T-helper 1 cell treated with Interleukin-12 subunit alpha and Interleukin-12 subunit beta and Interleukin-4 antibody, amounts not matched to agents 30 ng/mL and 1 ng/mL, for 36 hours (primary cell): ENCODE measurements around the gene CTSD. TPM values are rescaled to one million over a fixed set of nuclear protein-coding genes. Genes with fewer than 3 reads are reported as not detected.
"Not testable (repeated sequence)": the region's sequence is repeated elsewhere in the genome, so short reads cannot be mapped to it uniquely, and the experiment has no call there.

Experiments used
- intact Hi-C: fragments of 100-400 bp; cut with micrococcal nuclease; formaldehyde crosslinking; loops from one replicate; pipeline ENCODE4 v1.15.1; 2024
- total RNA-seq: library from RNA; stranded (reverse); gene quantifications from 2 replicates; pipeline ENCODE4 v1.2.3, GENCODE V29; 2022

Gene CTSD
- 209 and 218 TPM in 2 replicates for total RNA-seq

- intact Hi-C loops, result loop anchor here (1.0 to 5.0 kb wide), 3 partner anchors 8 to 638 kb away; partner anchors contain the start of gene TSSC4
Measured at GRCh38 chr11:1763796-1764661, at the start of gene CTSD. TSS of gene CTSD (minus strand) at chr11:1763927. CDS start at chr11:1763859, 68 bp downstream.

GRCh38 chr11:1813356-1813755, 49.6 kb upstream of the CTSD start:
- intact Hi-C loops, result not testable (repeated sequence)

DNA sequence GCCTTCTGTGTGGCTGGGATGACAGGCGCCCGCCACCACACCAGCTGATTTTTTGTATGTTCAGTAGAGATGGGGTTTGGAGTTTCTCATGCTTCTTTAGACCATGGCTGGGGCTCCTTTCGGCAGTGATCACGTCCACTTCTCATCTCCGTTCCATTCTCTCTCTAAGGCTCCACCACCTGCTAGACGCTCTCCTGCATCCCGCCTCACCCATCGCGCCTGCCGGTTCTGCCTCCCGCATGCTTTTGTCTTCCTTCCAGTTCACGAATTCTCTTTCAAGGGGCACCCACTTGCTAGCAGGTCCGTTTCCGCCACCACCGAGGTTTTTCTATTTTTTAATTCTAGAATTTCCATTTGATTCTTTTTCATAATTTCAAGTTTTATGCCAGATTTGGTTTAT, 49.1 kb upstream of the CTSD start:
- intact Hi-C loops, result no loop called here

DNA sequence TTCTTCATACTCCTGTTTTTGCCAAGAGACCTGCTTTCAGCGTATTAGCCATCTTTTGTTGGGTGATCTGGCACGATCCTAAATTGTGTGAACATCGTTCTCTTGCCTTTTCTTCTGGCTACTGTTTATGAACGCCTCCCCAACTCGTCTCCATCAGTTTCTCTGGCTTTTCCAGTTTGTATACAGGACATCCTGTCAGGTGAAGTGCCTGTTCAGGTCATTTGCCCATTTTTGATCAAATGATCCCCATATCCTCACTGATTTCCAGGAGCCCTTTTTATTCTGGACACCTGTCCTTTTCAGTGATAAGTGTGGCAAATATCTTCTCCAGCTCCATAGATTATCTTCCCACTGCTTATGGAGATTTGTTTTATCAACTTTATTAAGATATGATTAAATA, 48.5 kb upstream of the CTSD start:
- intact Hi-C loops, result no loop called here

GRCh38 chr11:1810761-1811160, 47.0 kb upstream of the CTSD start:
- intact Hi-C loops, result no loop called here

GRCh38 chr11:1807264-1807995, 43.7 kb upstream of the CTSD start:
- intact Hi-C loops, result no loop called here

- intact Hi-C loops, result no loop called here
Measured at GRCh38 chr11:1805525-1805924, 41.8 kb upstream of the CTSD start.

GRCh38 chr11:1803835-1804519, 40.2 kb upstream of the CTSD start:
- intact Hi-C loops, result not testable (repeated sequence)

GRCh38 chr11:1803246-1803645, 39.5 kb upstream of the CTSD start:
- intact Hi-C loops, result no loop called here

GRCh38 chr11:1797391-1798125, 33.8 kb upstream of the CTSD start:
- intact Hi-C loops, result no loop called here

DNA sequence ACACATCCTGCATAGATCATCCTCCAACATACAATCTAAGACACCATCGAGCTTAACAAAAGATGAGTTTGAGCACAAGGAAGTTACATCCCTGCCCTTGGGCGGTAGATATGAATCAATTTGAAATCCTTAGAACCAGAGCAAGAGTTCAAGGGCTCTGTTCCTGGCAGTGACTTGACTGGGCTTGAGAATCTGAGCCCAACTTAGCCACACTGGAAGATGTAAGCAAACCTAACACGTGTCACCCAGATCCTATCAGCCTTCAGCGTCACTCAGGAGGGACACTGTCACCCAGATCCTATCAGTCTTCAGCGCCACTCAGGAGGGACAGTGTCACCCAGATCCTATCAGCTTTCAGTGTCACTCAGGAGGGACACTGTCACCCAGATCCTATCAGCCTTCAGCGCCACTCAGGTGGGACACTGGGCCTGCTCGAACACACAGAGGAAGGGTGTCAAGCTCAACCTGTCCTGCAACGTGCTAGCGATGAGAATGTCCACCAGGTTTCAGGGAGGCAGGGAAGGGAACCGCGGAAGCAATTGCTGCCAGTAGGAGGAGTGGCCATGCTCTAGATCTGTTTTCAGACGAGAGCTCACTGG, 32.8 kb upstream of the CTSD start:
- intact Hi-C loops, result no loop called here

- intact Hi-C loops, result no loop called here
Measured at GRCh38 chr11:1793081-1793480, 29.4 kb upstream of the CTSD start.

- intact Hi-C loops, result no loop called here
Measured at GRCh38 chr11:1792461-1792860, 28.7 kb upstream of the CTSD start.

- intact Hi-C loops, result no loop called here
Measured at GRCh38 chr11:1791912-1792311, 28.2 kb upstream of the CTSD start.

DNA sequence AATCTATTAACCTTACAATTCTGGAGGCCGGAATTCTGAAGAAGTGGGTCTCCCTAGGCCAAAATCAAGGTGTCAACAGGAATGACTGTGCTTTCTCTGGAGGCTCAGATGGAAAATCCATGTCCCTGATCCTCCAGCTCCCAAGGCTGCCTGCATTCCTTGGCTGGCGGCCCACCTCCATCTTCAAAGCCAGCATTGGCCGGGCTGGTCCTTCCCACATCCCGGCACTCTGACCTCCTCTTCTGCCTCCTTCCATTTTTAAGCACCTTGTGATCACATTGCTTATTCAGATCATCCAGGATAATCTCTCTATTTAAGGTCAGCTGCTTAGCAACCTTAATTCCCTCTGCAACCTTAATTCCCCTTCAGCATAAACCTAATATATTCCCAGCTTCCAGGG, 22.7 kb upstream of the CTSD start:
- intact Hi-C loops, result no loop called here

DNA sequence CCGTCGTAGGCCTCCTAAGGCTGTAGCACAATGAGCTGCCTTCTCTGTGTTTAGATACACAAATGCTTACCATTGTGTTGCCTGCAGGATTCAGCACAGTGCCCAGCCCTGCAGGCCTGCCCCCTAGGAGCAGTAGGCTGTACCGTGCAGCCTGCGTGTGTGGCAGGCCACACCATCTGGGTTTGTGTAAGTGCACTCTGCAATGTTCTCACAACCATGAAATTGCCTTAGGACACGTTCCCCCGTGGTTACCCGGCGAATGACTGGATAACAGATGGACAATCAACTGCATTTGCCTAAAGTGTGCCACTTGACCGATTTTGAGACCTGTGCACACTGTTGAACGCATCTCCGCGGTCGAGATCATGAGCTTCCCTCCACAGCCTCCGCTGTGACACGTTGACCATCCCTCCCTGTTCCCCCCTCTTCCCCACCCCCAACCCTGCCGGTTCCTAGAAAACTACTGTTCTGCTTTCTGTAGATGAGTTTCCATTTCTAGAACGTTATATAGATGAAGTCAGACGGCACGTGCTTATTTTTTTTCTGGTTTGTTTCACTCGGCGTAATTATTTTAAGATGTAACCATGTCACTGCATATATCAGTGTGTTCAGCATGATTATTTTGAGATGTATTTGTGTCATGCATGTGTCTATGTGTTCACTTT, 22.2 kb upstream of the CTSD start:
- intact Hi-C loops, result no loop called here

GRCh38 chr11:1784761-1785650, 21.3 kb upstream of the CTSD start:
- intact Hi-C loops, result no loop called here

DNA sequence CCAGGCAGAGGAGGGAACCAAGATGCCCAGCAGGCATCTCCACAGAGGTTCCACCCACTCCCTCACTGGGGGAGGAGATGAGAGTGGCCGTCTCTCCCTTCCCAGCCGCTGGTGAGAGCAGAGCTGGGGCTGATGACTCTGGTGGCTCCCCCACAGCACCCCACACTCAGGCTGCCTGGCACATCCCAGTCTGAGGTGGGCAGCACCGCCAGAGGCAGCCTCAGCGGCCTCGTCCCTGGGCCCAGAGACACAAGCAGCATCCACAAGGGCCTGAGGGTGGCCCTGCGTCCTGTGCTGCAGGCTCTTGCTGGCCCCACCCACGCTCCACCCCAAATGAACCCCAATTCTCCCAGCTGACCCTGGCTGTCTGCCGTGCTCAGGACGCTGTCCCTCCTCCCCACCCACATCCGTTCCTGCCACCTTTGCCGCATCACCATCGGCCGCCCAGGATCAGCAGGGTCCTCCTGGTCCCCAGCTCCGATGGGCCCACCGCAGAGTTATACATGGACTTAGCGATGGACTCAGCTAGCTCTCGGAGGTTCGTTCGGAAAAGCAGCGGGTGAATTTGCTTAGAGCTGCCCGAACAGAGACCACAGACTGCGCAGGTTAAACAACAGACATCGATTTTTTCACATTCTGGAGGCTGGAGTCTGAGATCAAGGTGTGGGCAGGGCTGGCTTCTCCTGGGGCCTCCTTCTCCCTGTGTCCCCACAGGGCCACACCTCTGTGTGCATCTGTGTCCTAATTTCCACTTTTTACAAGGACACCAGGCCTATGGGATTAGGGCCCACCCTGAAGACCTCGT, 20.2 kb upstream of the CTSD start:
- intact Hi-C loops, result no loop called here
